Upper lobe of right lung (tissue), 1 donor: ENCODE data around the gene GIPC3. TPM values are rescaled to one million over a fixed set of nuclear protein-coding genes. Genes with fewer than 3 reads are reported as not detected.

Experiments used
- ATAC-seq: fragments of 200-7000 bp; cut with Tn5 transposase; one replicate; pipeline ENCODE4 v1.9.1; 2020; ENCODE audit warnings: mild to moderate bottlenecking, moderate library complexity
- DNase-seq: peaks from one replicate; pipeline ENCODE4 v3.0.0-alpha.2; 2020
- H3K27ac ChIP-seq: fragments of 200-600 bp; one replicate; pipeline ENCODE4 v1.8.0; 2022
- H3K27me3 ChIP-seq: fragments of 200-600 bp; one replicate; pipeline ENCODE4 v1.8.0; 2022; ENCODE audit warnings: mild to moderate bottlenecking
- H3K36me3 ChIP-seq: fragments of 200-600 bp; one replicate; pipeline ENCODE4 v1.8.0; 2022
- H3K4me1 ChIP-seq: fragments of 200-600 bp; one replicate; pipeline ENCODE4 v1.8.0; 2022
- H3K4me3 ChIP-seq: fragments of 200-600 bp; one replicate; pipeline ENCODE4 v1.8.0; 2022; ENCODE audit warnings: mild to moderate bottlenecking
- H3K9me3 ChIP-seq: fragments of 200-600 bp; one replicate; pipeline ENCODE4 v1.8.0; 2022
- CTCF ChIP-seq: fragments of 200-600 bp; IDR thresholded peaks from one replicate; pipeline ENCODE4 v1.8.0; 2022; ENCODE audit warnings: antibody characterized with exemption
- intact Hi-C: fragments of 100-400 bp; cut with DNase I; formaldehyde crosslinking; loops from one replicate; pipeline ENCODE4 v1.11.0; 2022
- total RNA-seq: library from RNA; stranded (reverse); fragmentation: NEBNext Ultra II Directional; extraction: Animal tissue kit (Norgen Biotek cat#: 25700); gene quantifications from one replicate; pipeline ENCODE4 v1.2.1, GENCODE V29; 2021
- donor health status: DM: no; HTN: yes; CAD: no; lungs with severe emphysema.

The GIPC3 gene
- total RNA-seq, 1 donor from 2014 or later, result 6.5 TPM

GRCh38 chr19:3610745-3611717 is 25.8 kb downstream of the GIPC3 start:
- H3K27me3 ChIP-seq, result no peaks in the 10 kb centered on the region
- DNase-seq, result no peak
- no peak overlapping the region for H3K27ac ChIP-seq
- ATAC-seq, result no peak
- no peaks in the 10 kb centered on the region for H3K9me3 ChIP-seq
- no peak overlapping the region for H3K4me3 ChIP-seq
- peaks cover 27% of the 10 kb centered on the region for H3K4me1 ChIP-seq
- intact Hi-C loops, result loop anchor here (10.0 kb wide), 1 partner anchor 66 kb away; no protein-coding TSS in a partner anchor
- H3K36me3 ChIP-seq, result peaks cover 30% of the 10 kb centered on the region
- no peak for TF ChIP-seq CTCF

- no peak overlapping the region for H3K4me3 ChIP-seq
- TF ChIP-seq CTCF, result no peak
- peak; percentile 62 for DNase-seq
- H3K27me3 ChIP-seq, result no peaks in the 10 kb centered on the region
- H3K27ac ChIP-seq, result no peak overlapping the region
- peaks cover 21% of the 10 kb centered on the region for H3K4me1 ChIP-seq
- H3K9me3 ChIP-seq, result no peaks in the 10 kb centered on the region
- intact Hi-C loops, result loop anchor here (10.0 kb wide), 1 partner anchor 67 kb away; no protein-coding TSS in a partner anchor
- ATAC-seq, result no peak
- H3K36me3 ChIP-seq, result peaks cover 30% of the 10 kb centered on the region
Measured at GRCh38 chr19:3611841-3612240, 26.6 kb downstream of the GIPC3 start.

GRCh38 chr19:3612330-3612729 is 27.1 kb downstream of the GIPC3 start:
- ATAC-seq, result no peak
- intact Hi-C loops, result loop anchor here (10.0 kb wide), 1 partner anchor 68 kb away; no protein-coding TSS in a partner anchor
- no peak for TF ChIP-seq CTCF

GRCh38 chr19:3612901-3613741 is 27.8 kb downstream of the GIPC3 start:
- DNase-seq, result no peak
- peaks cover 13% of the 10 kb centered on the region for H3K4me1 ChIP-seq
- no peak for ATAC-seq
- no peak overlapping the region for H3K27ac ChIP-seq
- TF ChIP-seq CTCF, result no peak
- H3K4me3 ChIP-seq, result no peak overlapping the region
- H3K36me3 ChIP-seq, result peaks cover 30% of the 10 kb centered on the region
- H3K9me3 ChIP-seq, result no peaks in the 10 kb centered on the region
- intact Hi-C loops, result loop anchor here (10.0 kb wide), 1 partner anchor 68 kb away; no protein-coding TSS in a partner anchor
- no peaks in the 10 kb centered on the region for H3K27me3 ChIP-seq

More at GRCh38 chr19:3612330-3612729, 27.1 kb downstream of the GIPC3 start:
- no peak overlapping the region for H3K4me3 ChIP-seq
- H3K4me1 ChIP-seq, result peaks cover 17% of the 10 kb centered on the region
- no peak overlapping the region for H3K27ac ChIP-seq
- peak; percentile 63 for DNase-seq
- peaks cover 30% of the 10 kb centered on the region for H3K36me3 ChIP-seq
- H3K27me3 ChIP-seq, result no peaks in the 10 kb centered on the region
- no peaks in the 10 kb centered on the region for H3K9me3 ChIP-seq

GRCh38 chr19:3613818-3614661 is 28.8 kb downstream of the GIPC3 start:
- no peak for ATAC-seq
- H3K9me3 ChIP-seq, result no peaks in the 10 kb centered on the region
- H3K36me3 ChIP-seq, result peaks cover 30% of the 10 kb centered on the region
- no peak for TF ChIP-seq CTCF
- no peak overlapping the region for H3K27ac ChIP-seq
- no peaks in the 10 kb centered on the region for H3K27me3 ChIP-seq
- DNase-seq, result no peak
- no peak overlapping the region for H3K4me3 ChIP-seq
- intact Hi-C loops, result loop anchor here (10.0 kb wide), 1 partner anchor 69 kb away; no protein-coding TSS in a partner anchor
- peaks cover 4% of the 10 kb centered on the region for H3K4me1 ChIP-seq
